Nephron progenitor cell (in vitro differentiated cells): ENCODE results near the gene ABCA8.

Experiments used
- DNase-seq: peaks from one replicate; pipeline ENCODE4 v3.0.0; 2021
- H3K27ac Mint-ChIP-seq: 2 replicates; pipeline ENCODE4 v1.8.0; 2021; ENCODE audit warnings: mild to moderate bottlenecking, moderate library complexity, mixed read lengths
- H3K27me3 Mint-ChIP-seq: 2 replicates; pipeline ENCODE4 v1.8.0; 2021; ENCODE audit warnings: mild to moderate bottlenecking, low read depth, mixed read lengths; ENCODE audit not compliant: poor library complexity
- H3K36me3 Mint-ChIP-seq: 2 replicates; pipeline ENCODE4 v1.8.0; 2021; ENCODE audit warnings: low read depth, mixed read lengths
- H3K4me1 Mint-ChIP-seq: 2 replicates; pipeline ENCODE4 v1.8.0; 2021; ENCODE audit warnings: mixed read lengths
- H3K4me3 Mint-ChIP-seq: 2 replicates; pipeline ENCODE4 v1.8.0; 2021; ENCODE audit warnings: mild to moderate bottlenecking, moderate library complexity, mixed read lengths
- H3K9me3 Mint-ChIP-seq: 2 replicates; pipeline ENCODE4 v1.8.0; 2021; ENCODE audit warnings: mild to moderate bottlenecking, moderate library complexity, mixed read lengths
- TF ChIP-seq, protein P1 (sequence below): fragments of 200-600 bp; sonication (generic); IDR thresholded peaks from 2 replicates; pipeline ENCODE4 v1.5.0; 2021; ENCODE audit warnings: antibody characterized with exemption

Gene ABCA8

DNA sequence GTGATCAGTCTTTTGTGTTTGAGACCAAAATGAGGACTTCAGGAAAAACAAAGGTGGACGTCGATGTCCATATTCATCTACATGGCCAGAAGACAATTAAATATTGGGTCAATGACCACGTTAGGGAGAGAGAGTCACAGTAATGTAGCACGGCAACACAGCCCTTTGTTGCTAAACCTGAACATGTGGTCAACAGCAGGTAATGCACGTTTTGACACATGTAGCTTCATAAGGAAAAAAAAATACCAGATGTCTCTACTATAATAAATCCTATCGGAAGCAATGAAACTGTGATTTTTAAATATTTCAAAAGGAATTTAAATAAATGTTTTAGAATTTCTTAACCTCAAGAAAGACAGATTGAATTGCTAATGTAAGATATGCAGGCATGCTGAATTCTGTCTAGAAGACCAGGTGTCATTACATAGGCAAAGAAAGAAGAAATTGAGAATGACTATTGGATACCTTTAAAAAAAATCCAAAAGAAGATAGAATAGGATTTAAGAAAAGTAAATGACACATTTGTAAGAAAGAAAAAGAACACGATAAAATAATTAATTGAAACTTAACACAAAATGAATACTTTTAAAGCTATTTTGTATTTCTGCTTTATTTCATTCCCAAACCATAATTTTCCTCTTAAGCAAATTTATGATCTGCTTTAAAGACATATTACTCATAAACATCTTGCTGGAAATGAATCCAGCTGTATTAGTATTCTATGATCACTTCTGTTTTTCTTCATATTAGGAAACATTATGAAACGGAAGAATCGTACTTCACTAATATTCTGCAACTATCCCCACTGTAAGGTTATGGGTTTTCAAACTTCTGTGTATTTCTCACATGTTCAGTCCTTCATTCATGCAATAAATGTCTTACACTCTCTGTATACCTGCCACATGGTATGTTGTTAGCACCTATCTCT lies 30.1 kb downstream of the ABCA8 start:
- H3K4me1 Mint-ChIP-seq: no peaks in the 10 kb centered on the region
- no peak overlapping the region for H3K4me3 Mint-ChIP-seq
- DNase-seq: no peak
- H3K9me3 Mint-ChIP-seq: no peaks in the 10 kb centered on the region
- H3K27ac Mint-ChIP-seq: no peak overlapping the region
- H3K27me3 Mint-ChIP-seq: peaks cover 3% of the 10 kb centered on the region
- TF ChIP-seq, protein P1, sequence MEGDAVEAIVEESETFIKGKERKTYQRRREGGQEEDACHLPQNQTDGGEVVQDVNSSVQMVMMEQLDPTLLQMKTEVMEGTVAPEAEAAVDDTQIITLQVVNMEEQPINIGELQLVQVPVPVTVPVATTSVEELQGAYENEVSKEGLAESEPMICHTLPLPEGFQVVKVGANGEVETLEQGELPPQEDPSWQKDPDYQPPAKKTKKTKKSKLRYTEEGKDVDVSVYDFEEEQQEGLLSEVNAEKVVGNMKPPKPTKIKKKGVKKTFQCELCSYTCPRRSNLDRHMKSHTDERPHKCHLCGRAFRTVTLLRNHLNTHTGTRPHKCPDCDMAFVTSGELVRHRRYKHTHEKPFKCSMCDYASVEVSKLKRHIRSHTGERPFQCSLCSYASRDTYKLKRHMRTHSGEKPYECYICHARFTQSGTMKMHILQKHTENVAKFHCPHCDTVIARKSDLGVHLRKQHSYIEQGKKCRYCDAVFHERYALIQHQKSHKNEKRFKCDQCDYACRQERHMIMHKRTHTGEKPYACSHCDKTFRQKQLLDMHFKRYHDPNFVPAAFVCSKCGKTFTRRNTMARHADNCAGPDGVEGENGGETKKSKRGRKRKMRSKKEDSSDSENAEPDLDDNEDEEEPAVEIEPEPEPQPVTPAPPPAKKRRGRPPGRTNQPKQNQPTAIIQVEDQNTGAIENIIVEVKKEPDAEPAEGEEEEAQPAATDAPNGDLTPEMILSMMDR: no peak
- H3K36me3 Mint-ChIP-seq: no peaks in the 10 kb centered on the region

DNA sequence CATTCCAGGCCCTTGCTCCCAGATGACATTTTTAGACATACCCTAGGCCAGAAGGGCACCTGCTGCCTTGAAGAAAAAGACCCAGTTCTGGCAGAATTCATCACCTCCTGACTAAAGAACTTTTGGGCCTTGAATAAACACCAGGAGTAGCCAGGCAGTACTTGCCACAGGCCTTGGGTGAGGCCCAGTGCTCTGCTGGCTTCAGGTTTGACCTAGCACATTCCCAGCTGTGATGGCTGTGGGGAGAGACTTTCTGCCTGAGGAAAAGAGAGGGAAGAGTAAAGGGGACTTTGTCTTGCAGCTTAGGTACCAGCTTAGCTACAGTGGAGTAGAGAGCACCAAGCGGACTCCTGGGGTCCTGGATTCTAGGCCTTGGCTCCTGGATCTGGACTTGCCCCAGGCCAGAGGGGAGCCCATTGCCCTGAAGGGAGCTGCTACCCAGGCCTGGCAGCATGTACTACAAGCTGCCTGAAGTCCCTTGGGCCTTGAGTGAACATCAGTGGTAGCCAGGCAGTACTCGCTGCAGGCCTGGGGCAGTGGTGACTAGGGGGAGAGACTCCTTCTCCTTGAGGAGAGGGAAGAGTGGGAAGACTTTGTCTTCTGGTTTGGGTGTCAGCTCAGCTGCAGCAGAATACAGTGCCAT lies 44.3 kb downstream of the ABCA8 start:
- no peak for DNase-seq
- Mint-ChIP-seq H3K9me3 (peaks cover 39% of the 10 kb centered on the region), H3K4me1 (peaks cover 26% of the 10 kb centered on the region), H3K27me3 (peaks cover 3% of the 10 kb centered on the region), H3K36me3 (no peaks in the 10 kb centered on the region), H3K4me3 (no peak overlapping the region), H3K27ac (no peak overlapping the region)
- TF ChIP-seq, protein P1: no peak

DNA sequence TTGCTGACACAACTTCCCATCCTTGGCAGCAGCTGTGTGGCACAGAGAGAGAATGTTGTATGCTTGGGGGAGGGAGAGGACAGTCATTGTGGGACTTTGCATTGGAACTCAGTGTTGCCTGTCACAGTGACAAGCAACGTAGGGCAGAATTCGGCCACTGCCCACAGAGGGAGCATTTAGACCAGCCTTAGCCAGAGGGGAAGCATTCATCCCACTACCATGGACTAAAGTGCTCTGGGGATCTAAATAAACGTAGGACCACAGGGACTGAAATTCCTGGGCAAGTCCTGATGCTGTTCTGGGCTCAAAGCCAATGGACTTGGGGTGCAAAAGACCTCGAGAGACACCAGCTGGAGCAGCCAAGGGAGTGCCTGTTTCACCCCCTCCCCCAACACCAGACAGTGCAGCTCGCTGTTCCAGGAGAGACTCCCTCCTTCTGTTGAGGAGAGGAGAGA lies 44.9 kb downstream of the ABCA8 start:
- peaks cover 26% of the 10 kb centered on the region for H3K4me1 Mint-ChIP-seq
- H3K27ac Mint-ChIP-seq: peak overlapping the region; percentile 16
- H3K4me3 Mint-ChIP-seq: no peak overlapping the region
- no peaks in the 10 kb centered on the region for H3K36me3 Mint-ChIP-seq
- no peak for DNase-seq
- TF ChIP-seq, protein P1: no peak
- peaks cover 33% of the 10 kb centered on the region for H3K9me3 Mint-ChIP-seq
- H3K27me3 Mint-ChIP-seq: peaks cover 3% of the 10 kb centered on the region

DNA sequence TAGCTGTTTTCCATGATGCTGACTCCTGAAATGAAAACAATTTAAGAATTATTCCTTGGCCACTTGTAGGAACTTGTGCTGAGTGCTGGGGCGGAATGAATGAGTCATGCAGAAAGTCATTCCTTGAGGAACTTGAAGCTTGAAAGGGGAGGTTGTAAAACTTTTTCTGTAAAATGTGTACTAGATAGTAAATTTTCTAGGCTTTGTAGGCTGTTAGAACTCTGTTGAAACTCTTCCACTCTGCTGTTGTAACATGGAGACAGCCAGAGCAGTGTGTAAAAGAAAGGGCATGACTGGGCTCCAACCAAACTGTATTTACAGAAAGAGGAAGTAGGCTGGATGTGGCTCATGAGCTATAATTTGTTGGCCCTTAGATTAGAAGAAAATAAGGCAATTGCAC lies 46.1 kb downstream of the ABCA8 start:
- TF ChIP-seq, protein P1: no peak
- no peak overlapping the region for H3K4me3 Mint-ChIP-seq
- peaks cover 26% of the 10 kb centered on the region for H3K4me1 Mint-ChIP-seq
- peaks cover 3% of the 10 kb centered on the region for H3K27me3 Mint-ChIP-seq
- no peak for DNase-seq
- peak overlapping the region; percentile 96 for H3K27ac Mint-ChIP-seq
- peaks cover 21% of the 10 kb centered on the region for H3K9me3 Mint-ChIP-seq
- H3K36me3 Mint-ChIP-seq: no peaks in the 10 kb centered on the region

DNA sequence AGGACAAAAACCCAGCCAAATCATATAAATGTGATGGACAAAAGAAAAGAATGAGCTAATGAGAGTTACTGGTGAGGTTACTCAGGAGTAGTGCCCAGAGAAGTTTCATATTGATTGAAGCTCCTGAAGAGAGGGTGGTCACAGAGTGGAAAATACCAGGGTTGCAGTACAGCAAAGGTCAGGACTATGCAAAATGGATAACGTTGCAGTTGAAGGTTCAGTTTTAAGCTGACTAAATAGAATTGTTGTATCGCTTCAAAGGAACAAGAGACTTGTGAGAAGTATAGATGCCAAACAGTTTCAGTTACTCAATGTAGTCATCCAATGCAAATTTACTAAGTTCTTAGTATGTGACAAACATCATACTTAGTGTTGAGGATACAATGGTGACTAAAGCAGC lies 47.1 kb downstream of the ABCA8 start:
- H3K4me1 Mint-ChIP-seq: peaks cover 26% of the 10 kb centered on the region
- peaks cover 6% of the 10 kb centered on the region for H3K27me3 Mint-ChIP-seq

More for the DNA sequence above, 47.1 kb downstream of the ABCA8 start:
- Mint-ChIP-seq H3K4me3 (no peak overlapping the region), H3K9me3 (peaks cover 11% of the 10 kb centered on the region), H3K27ac (no peak overlapping the region), H3K36me3 (no peaks in the 10 kb centered on the region)
- TF ChIP-seq, protein P1: no peak
- no peak for DNase-seq
